ENCODE results near the gene HGD. TPM values are rescaled to one million over a fixed set of nuclear protein-coding genes. Genes with fewer than 3 reads are reported as not detected.

The HGD gene
- total RNA-seq, 1 experiment from 2014 or later, result 0.33 TPM

DNA sequence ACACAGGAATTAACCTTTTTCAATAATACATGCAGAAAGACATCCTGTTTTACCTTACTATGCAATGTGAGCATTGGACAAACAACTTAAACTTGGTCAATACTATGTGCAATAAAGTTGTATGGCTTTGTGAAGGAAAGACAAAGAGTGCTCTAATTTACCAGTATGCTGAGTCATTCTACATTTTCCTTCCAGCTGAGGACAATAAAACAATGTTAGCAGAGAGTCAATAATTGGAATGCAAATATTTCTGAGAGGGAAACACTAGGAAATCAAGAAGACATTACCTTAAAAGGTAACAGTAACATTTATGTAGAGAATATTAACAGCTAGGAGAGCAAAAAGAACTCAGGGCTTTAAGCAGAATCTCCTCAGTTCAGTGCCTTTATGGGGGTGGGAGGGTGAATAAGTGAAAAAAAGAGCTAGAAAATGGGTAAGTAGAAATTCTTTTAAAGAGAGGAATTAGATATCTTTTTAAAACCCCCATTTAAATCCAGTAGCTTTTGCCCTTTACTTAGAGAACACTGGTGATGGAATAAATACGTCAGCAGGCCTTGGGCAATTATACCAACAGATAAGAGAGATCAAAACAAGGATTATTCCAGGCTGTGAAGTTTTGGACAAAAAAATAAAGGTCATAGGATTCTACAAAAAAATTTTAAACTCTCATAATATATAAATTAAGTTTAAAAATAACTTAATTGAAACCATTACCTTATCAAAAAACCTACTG lies 11.6 kb upstream of the HGD start:
- Histone ChIP-seq H2AK5ac (ENCODE audit: insufficient read length, low read length) (no peak overlapping the region), H4K5ac (ENCODE audit: insufficient read length, low read depth, low read length) (no peak overlapping the region), H3K9me3 (ENCODE audit: control insufficient read depth, low read depth, low read length) (no peaks in the 10 kb centered on the region), H3K79me2 (ENCODE audit: insufficient read depth, low read length) (no peaks in the 10 kb centered on the region), H3K9ac (ENCODE audit: extremely low read depth, insufficient read length, low read length) (no peak overlapping the region), H3K27ac (ENCODE audit: insufficient read length, low read depth, low read length) (no peak overlapping the region), H2BK15ac (ENCODE audit: low read depth, low read length) (no peak overlapping the region), H3K14ac (ENCODE audit: insufficient read depth, low read length) (no peak overlapping the region), H3K56ac (ENCODE audit: insufficient read length, low read depth, low read length) (no peak overlapping the region), H4K91ac (ENCODE audit: insufficient read length, low read depth, low read length) (no peak overlapping the region), H2BK20ac (ENCODE audit: low read depth, low read length, poor library complexity, severe bottlenecking) (no peak overlapping the region), H4K8ac (replicated peaks; ENCODE audit: insufficient read length, low read depth, low read length) (no peak overlapping the region), H3K4ac (ENCODE audit: low read depth, low read length) (no peak overlapping the region), H3K4me2 (ENCODE audit: insufficient read depth, insufficient read length, low read length) (no peak overlapping the region), H3K27me3 (ENCODE audit: insufficient read depth, low read length) (no peaks in the 10 kb centered on the region), H3K23me2 (ENCODE audit: insufficient read length, low read depth, low read length, poor library complexity, severe bottlenecking) (no peaks in the 10 kb centered on the region), H3T11ph (ENCODE audit: low read length) (no peak overlapping the region), H3K18ac (ENCODE audit: insufficient read length, low read depth, low read length) (no peak overlapping the region), H2BK12ac (ENCODE audit: insufficient read length, low read depth, low read length) (no peak overlapping the region), H2BK5ac (ENCODE audit: insufficient read length, low read length) (no peak overlapping the region), H4K20me1 (ENCODE audit: control insufficient read depth, insufficient read depth, insufficient read length) (no peaks in the 10 kb centered on the region), H2BK120ac (ENCODE audit: low read depth, low read length, poor library complexity, severe bottlenecking) (no peak overlapping the region), H2AFZ (ENCODE audit: low read length) (no peak overlapping the region), H3K79me1 (ENCODE audit: insufficient read depth, low read depth, low read length, poor library complexity, severe bottlenecking) (no peaks in the 10 kb centered on the region), H3K23ac (ENCODE audit: insufficient read length, low read depth, low read length) (no peak overlapping the region), H3K4me1 (ENCODE audit: insufficient read depth, low read length) (no peaks in the 10 kb centered on the region; the same call in 1 of the 2 replicates)
- H3K27me3 Mint-ChIP-seq (ENCODE audit: low read depth), result no peaks in the 10 kb centered on the region
- WGBS (ENCODE audit: extremely low coverage, insufficient read length, low lambda C conversion rate), result no CpG with 5 or more reads among the region's 1 CpG
- TF ChIP-seq CTCF (conservative IDR thresholded peaks at IDR 0.05), result no peak
- peaks cover 40 to 46% of the 10 kb centered on the region in 2 experiments for H3K4me1 Mint-ChIP-seq
- peak overlapping the region; percentile 34 to 88 (median 86); a peak in 6 of 7 replicates for H3K27ac Mint-ChIP-seq
- H3K36me3 Mint-ChIP-seq (ENCODE audit: insufficient read depth in 1 of 3, low read depth in 3 of 3), result peaks cover 2 to 9% (median 5%) of the 10 kb centered on the region in 3 experiments; a peak in 3 of 7 replicates
- no peak overlapping the region for H3K4me3 Mint-ChIP-seq
- no peak for DNase-seq
- no peaks in the 10 kb centered on the region for H3K9me3 Mint-ChIP-seq
